Esophagus squamous epithelium (tissue), 4 donors: Measurements from ENCODE around the gene CTSF.

Experiments
- POLR2A ChIP-seq, 4 donors: fragments of 450-650 bp; IDR thresholded peaks; one replicate each; pipeline ENCODE4 v1.6.1; 2017; ENCODE audit warnings: antibody characterized with exemption in 4 of 4, mild to moderate bottlenecking in 4 of 4, moderate library complexity in 3 of 4
- TF ChIP-seq, protein P1 (sequence below), 6 experiments: fragments of 450-650 bp in 4 of 6; fragments of 200-600 bp in 2 of 6; sonication (generic) in 2 of 6; IDR thresholded peaks; one replicate each; pipeline ENCODE4 v1.5.1; 2016 to 2019; ENCODE audit warnings: antibody characterized with exemption in 6 of 6, mild to moderate bottlenecking in 4 of 6, moderate library complexity in 4 of 6

DNA sequence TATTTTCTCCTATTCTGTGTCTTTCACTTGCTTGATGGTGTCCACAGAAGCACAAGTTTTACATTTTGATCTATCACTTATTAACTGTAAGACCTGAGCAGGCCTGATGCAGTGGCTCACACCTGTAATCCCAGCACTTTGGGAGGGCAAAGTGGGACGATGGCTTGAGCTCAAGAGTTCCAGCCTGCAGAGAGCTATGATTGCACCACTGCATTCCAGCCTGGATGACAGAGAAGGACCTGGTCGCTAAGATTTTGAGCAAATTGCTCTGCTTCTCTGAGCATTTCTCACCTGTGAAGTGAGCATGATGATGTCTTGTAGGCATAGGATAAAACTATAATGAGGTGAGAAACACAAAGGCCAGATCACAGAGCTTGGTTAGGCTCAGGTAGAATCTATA is 17.7 kb upstream of the CTSF start:
- TF ChIP-seq, protein P1, sequence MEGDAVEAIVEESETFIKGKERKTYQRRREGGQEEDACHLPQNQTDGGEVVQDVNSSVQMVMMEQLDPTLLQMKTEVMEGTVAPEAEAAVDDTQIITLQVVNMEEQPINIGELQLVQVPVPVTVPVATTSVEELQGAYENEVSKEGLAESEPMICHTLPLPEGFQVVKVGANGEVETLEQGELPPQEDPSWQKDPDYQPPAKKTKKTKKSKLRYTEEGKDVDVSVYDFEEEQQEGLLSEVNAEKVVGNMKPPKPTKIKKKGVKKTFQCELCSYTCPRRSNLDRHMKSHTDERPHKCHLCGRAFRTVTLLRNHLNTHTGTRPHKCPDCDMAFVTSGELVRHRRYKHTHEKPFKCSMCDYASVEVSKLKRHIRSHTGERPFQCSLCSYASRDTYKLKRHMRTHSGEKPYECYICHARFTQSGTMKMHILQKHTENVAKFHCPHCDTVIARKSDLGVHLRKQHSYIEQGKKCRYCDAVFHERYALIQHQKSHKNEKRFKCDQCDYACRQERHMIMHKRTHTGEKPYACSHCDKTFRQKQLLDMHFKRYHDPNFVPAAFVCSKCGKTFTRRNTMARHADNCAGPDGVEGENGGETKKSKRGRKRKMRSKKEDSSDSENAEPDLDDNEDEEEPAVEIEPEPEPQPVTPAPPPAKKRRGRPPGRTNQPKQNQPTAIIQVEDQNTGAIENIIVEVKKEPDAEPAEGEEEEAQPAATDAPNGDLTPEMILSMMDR (IDR thresholded peaks at IDR 0.05), result no peak
- TF ChIP-seq POLR2A (IDR thresholded peaks at IDR 0.05), result no peak
